ENCODE measurements around the gene RPRD1A. TPM values are rescaled to one million over a fixed set of nuclear protein-coding genes. Genes with fewer than 3 reads are reported as not detected.

RPRD1A gene
- total RNA-seq, 2 experiments from 2014 or later: 21.8 to 25.1 TPM

DNA sequence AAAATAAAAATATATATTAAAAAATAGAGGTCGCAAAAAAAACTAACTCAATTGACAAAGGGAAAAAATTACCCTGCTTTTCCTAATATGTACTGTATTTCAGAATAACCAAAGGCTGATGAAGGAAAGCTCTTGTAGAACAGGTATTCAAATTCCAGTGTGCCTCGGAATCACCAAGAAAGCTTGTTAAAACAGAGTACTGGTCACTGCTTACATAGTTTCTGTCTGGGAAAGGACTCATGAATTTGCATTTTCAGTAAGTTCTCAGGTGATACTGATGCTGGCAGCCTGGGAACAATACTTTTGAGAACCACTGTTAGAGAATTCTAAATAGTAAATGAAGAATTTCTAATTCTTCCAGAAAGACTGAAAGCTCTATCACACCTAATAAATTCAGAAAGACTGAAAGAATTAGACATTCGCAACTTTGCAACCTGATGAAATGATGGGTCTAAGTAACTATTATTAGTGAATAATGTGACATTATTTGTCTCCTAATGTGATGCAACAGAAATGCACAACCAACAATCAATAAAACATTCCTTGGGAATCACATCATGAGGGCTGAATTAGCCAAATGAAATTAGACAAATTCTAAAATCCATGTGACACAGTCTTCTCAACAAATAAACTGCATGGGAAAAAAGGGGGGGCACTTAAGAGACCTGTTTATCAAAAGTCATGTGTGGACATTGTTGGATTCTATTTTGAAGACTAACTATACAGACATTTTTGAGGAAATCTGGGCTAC lies 21.9 kb downstream of the RPRD1A start:
- no peak overlapping the region for H3K4me3 ChIP-seq (ENCODE audit: low read length)
- TF ChIP-seq, protein P1, sequence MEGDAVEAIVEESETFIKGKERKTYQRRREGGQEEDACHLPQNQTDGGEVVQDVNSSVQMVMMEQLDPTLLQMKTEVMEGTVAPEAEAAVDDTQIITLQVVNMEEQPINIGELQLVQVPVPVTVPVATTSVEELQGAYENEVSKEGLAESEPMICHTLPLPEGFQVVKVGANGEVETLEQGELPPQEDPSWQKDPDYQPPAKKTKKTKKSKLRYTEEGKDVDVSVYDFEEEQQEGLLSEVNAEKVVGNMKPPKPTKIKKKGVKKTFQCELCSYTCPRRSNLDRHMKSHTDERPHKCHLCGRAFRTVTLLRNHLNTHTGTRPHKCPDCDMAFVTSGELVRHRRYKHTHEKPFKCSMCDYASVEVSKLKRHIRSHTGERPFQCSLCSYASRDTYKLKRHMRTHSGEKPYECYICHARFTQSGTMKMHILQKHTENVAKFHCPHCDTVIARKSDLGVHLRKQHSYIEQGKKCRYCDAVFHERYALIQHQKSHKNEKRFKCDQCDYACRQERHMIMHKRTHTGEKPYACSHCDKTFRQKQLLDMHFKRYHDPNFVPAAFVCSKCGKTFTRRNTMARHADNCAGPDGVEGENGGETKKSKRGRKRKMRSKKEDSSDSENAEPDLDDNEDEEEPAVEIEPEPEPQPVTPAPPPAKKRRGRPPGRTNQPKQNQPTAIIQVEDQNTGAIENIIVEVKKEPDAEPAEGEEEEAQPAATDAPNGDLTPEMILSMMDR (IDR thresholded peaks at IDR 0.05): no peak

DNA sequence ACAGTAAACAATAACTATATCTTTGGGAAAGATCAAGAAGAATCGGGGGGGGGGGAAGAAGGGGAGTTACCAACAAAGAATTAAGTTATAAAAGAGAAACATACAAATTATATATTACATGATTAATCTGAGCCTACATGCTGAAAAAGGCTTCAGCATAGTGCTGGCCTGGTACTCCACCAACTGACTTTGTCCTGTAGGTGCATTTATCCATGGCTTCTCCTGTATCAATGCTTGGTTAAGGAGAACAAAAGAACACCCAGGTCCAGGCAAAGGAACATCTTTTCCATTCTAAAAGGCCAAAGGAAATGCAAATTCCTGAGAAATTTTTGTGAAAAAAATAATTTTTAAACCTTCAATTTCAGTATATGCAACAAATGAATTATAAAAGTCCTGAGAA lies 24.2 kb downstream of the RPRD1A start:
- Mint-ChIP-seq H3K36me3 (ENCODE audit: low read depth) (peaks cover 41% of the 10 kb centered on the region), H3K9me3 (peaks cover 7% of the 10 kb centered on the region), H3K4me3 (no peak overlapping the region), H3K27ac (no peak overlapping the region), H3K4me1 (ENCODE audit: low read depth) (peaks cover 66% of the 10 kb centered on the region), H3K27me3 (no peaks in the 10 kb centered on the region)
- no peaks in the 10 kb centered on the region for H3K36me3 ChIP-seq (ENCODE audit: insufficient read depth, low read length)
- ATAC-seq (ENCODE audit: poor library complexity) (no peak), DNase-seq (no peak)
- no peak overlapping the region for H3K27ac ChIP-seq (ENCODE audit: low read depth in 1 of 2, low read length in 2 of 2)
- CTCF ChIA-PET: no interaction called here
- POLR2A ChIA-PET: no interaction called here
- H3K4me1 ChIP-seq (ENCODE audit: insufficient read depth, low read length): peaks cover 7% of the 10 kb centered on the region
- no peaks in the 10 kb centered on the region for H3K27me3 ChIP-seq (ENCODE audit: control insufficient read depth in 1 of 2, insufficient read depth in 2 of 2, low read length in 2 of 2)
- no peak overlapping the region for H3K4me3 ChIP-seq (ENCODE audit: low read length)
- H3K9me3 ChIP-seq (ENCODE audit: control insufficient read depth in 1 of 2, insufficient read depth in 1 of 2, low read length in 2 of 2): peaks cover 5 to 10% of the 10 kb centered on the region in 2 experiments
- intact Hi-C loops (cut with DNase I, micrococcal nuclease): no loop called here
- TF ChIP-seq, protein P1 (IDR thresholded peaks at IDR 0.05): no peak

More for the DNA sequence above, 21.9 kb downstream of the RPRD1A start:
- no peaks in the 10 kb centered on the region for H3K27me3 ChIP-seq (ENCODE audit: control insufficient read depth in 1 of 2, insufficient read depth in 2 of 2, low read length in 2 of 2)
- no peaks in the 10 kb centered on the region for H3K27me3 Mint-ChIP-seq
- no peak overlapping the region for H3K4me3 Mint-ChIP-seq
- ChIA-PET POLR2A (no interaction called here), CTCF (no interaction called here)
- peaks cover 7% of the 10 kb centered on the region for H3K4me1 ChIP-seq (ENCODE audit: insufficient read depth, low read length)
- H3K27ac Mint-ChIP-seq: no peak overlapping the region
- H3K9me3 ChIP-seq (ENCODE audit: control insufficient read depth in 1 of 2, insufficient read depth in 1 of 2, low read length in 2 of 2): peaks cover 0 to 8% of the 10 kb centered on the region in 2 experiments
- H3K4me1 Mint-ChIP-seq (ENCODE audit: low read depth): peaks cover 68% of the 10 kb centered on the region
- H3K36me3 Mint-ChIP-seq (ENCODE audit: low read depth): peaks cover 36% of the 10 kb centered on the region
- H3K36me3 ChIP-seq (ENCODE audit: insufficient read depth, low read length): no peaks in the 10 kb centered on the region
- H3K27ac ChIP-seq (ENCODE audit: low read depth in 1 of 2, low read length in 2 of 2): no peak overlapping the region
- DNase-seq (no peak), ATAC-seq (ENCODE audit: poor library complexity) (no peak)
- intact Hi-C loops (cut with DNase I, micrococcal nuclease): no loop called here
- peaks cover 10% of the 10 kb centered on the region for H3K9me3 Mint-ChIP-seq

DNA sequence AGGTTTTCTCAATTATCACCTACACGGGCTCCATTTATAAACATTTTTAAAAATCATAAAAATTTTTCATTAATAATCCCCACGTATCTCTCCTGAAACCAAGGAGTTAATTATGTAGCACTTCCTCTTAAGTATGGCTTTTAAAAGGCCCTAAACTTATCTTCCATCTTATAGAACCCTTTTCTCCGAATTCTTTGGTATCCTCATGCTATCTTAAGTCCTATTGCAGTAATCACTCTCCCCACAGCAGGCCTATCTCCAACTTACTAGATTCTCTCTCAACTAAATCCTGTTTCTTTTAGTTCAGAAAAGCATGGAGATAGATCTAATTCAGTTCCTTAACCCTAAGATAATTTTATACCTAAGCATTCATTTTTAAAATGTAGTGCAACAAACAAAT lies 26.2 kb downstream of the RPRD1A start:
- H3K9me3 ChIP-seq (ENCODE audit: control insufficient read depth in 1 of 2, insufficient read depth in 1 of 2, low read length in 2 of 2): peaks cover 10 to 11% of the 10 kb centered on the region in 2 experiments
- no peak overlapping the region for H3K27ac ChIP-seq (ENCODE audit: low read depth in 1 of 2, low read length in 2 of 2)
- H3K4me3 ChIP-seq (ENCODE audit: low read length): no peak overlapping the region
- peaks cover 62% of the 10 kb centered on the region for H3K4me1 Mint-ChIP-seq (ENCODE audit: low read depth)
- H3K4me3 Mint-ChIP-seq: no peak overlapping the region
- peaks cover 2% of the 10 kb centered on the region for H3K9me3 Mint-ChIP-seq
- H3K27ac Mint-ChIP-seq: peak overlapping the region; percentile 24
- intact Hi-C loops (cut with DNase I, micrococcal nuclease): no loop called here
- TF ChIP-seq, protein P1 (IDR thresholded peaks at IDR 0.05): no peak
- H3K36me3 Mint-ChIP-seq (ENCODE audit: low read depth): peaks cover 46% of the 10 kb centered on the region
- H3K27me3 Mint-ChIP-seq: no peaks in the 10 kb centered on the region
- ChIA-PET CTCF (no interaction called here), POLR2A (no interaction called here)
- no peaks in the 10 kb centered on the region for H3K36me3 ChIP-seq (ENCODE audit: insufficient read depth, low read length)
- DNase-seq (no peak), ATAC-seq (ENCODE audit: poor library complexity) (no peak)
- H3K4me1 ChIP-seq (ENCODE audit: insufficient read depth, low read length): peaks cover 7% of the 10 kb centered on the region
- no peaks in the 10 kb centered on the region for H3K27me3 ChIP-seq (ENCODE audit: control insufficient read depth in 1 of 2, insufficient read depth in 2 of 2, low read length in 2 of 2)
